Neural cell (in vitro differentiated cells): ENCODE results near the gene VPS13D. TPM values are rescaled to one million over a fixed set of nuclear protein-coding genes. Genes with fewer than 3 reads are reported as not detected.

Experiments used
- H2AFZ ChIP-seq: fragments of 200-600, 300-800 bp; sonication (generic), shearing (Covaris generic); 2 replicates; pipeline ENCODE4 v1.6.0; 2014; ENCODE audit warnings: low read depth, mild to moderate bottlenecking, antibody characterized with exemption, low read length, moderate library complexity
- H3F3A ChIP-seq: fragments of 200-600 bp; shearing (Covaris generic); 2 replicates; pipeline ENCODE4 v1.6.1; 2016; ENCODE audit warnings: mild to moderate bottlenecking, moderate library complexity, mixed read lengths, antibody characterized with exemption, low read length; ENCODE audit not compliant: insufficient read depth, poor library complexity, severe bottlenecking
- H3K27ac ChIP-seq: fragments of 200-600, 300-800 bp; sonication (generic), shearing (Covaris generic); 2 replicates; pipeline ENCODE4 v1.5.1; 2014; ENCODE audit warnings: mild to moderate bottlenecking, low read length, moderate library complexity
- H3K27me3 ChIP-seq: fragments of 300-800, 200-600 bp; sonication (generic), shearing (Covaris generic); 2 replicates; pipeline ENCODE4 v1.6.0; 2014; ENCODE audit warnings: mild to moderate bottlenecking, low read depth, low read length, moderate library complexity; ENCODE audit not compliant: insufficient read depth
- H3K36me3 ChIP-seq: fragments of 300-800, 200-600 bp; sonication (generic), shearing (Covaris generic); 2 replicates; pipeline ENCODE4 v1.5.1; 2014; ENCODE audit warnings: mild to moderate bottlenecking, antibody characterized with exemption, low read length, moderate library complexity; ENCODE audit not compliant: insufficient read depth
- H3K4me2 ChIP-seq: fragments of 300-800, 200-600 bp; sonication (generic), shearing (Covaris generic); 2 replicates; pipeline ENCODE4 v1.6.0; 2014; ENCODE audit warnings: mild to moderate bottlenecking, low read length
- H3K4me3 ChIP-seq: fragments of 300-800, 200-600 bp; sonication (generic), shearing (Covaris generic); 2 replicates; pipeline ENCODE4 v1.5.1; 2014; ENCODE audit warnings: mild to moderate bottlenecking, low read length, moderate library complexity
- H3K79me2 ChIP-seq: fragments of 200-600 bp; shearing (Covaris generic); replicated peaks from 2 replicates; pipeline ENCODE4 v1.6.0; 2014; ENCODE audit warnings: mild to moderate bottlenecking, low read length, moderate library complexity; ENCODE audit not compliant: insufficient read depth
- H3K9ac ChIP-seq: fragments of 300-800, 200-600 bp; sonication (generic), shearing (Covaris generic); 2 replicates; pipeline ENCODE4 v1.6.1; 2016; ENCODE audit warnings: mild to moderate bottlenecking, low read length, mixed read lengths
- H3K9me2 ChIP-seq: fragments of 200-600 bp; shearing (Covaris generic); 2 replicates; pipeline ENCODE4 v1.6.1; 2016; ENCODE audit warnings: mild to moderate bottlenecking, low read length, mixed read lengths; ENCODE audit not compliant: insufficient read depth
- H3K9me3 ChIP-seq: fragments of 200-600, 300-800 bp; sonication (generic), shearing (Covaris generic); 2 replicates; pipeline ENCODE4 v1.6.1; 2016; ENCODE audit warnings: mild to moderate bottlenecking, mixed run types, low read length, moderate library complexity, mixed read lengths
- H4K20me1 ChIP-seq: fragments of 200-600 bp; shearing (Covaris generic); 2 replicates; pipeline ENCODE4 v1.6.1; 2016; ENCODE audit warnings: mild to moderate bottlenecking, mixed run types; ENCODE audit not compliant: insufficient read depth
- CTCF ChIP-seq: fragments of 450-650 bp; IDR thresholded peaks from 2 replicates; pipeline ENCODE4 v1.5.1; 2014; ENCODE audit warnings: antibody characterized with exemption, mild to moderate bottlenecking, moderate library complexity; ENCODE audit not compliant: poor library complexity, severe bottlenecking
- EP300 ChIP-seq: fragments of 450-650 bp; conservative IDR thresholded peaks from 2 replicates; pipeline ENCODE4 v1.6.1; 2014; ENCODE audit warnings: antibody characterized with exemption, mild to moderate bottlenecking, moderate library complexity; ENCODE audit not compliant: poor library complexity, severe bottlenecking
- EZH2 ChIP-seq: fragments of 200-600, 300-800 bp; shearing (Covaris generic), sonication (generic); IDR thresholded peaks from 2 replicates; pipeline ENCODE4 v1.6.1; 2014; ENCODE audit warnings: antibody characterized with exemption, low read length, borderline replicate concordance, mild to moderate bottlenecking; ENCODE audit not compliant: insufficient read depth, poor library complexity, severe bottlenecking
- MXI1 ChIP-seq: fragments of 450-650 bp; conservative IDR thresholded peaks from 2 replicates; pipeline ENCODE4 v1.6.1; 2014; ENCODE audit warnings: antibody characterized with exemption, mild to moderate bottlenecking; ENCODE audit not compliant: poor library complexity, severe bottlenecking
- POLR2AphosphoS5 ChIP-seq: IDR thresholded peaks from 2 replicates; pipeline ENCODE4 v1.6.1; 2012
- RAD21 ChIP-seq: fragments of 450-650 bp; conservative IDR thresholded peaks from 2 replicates; pipeline ENCODE4 v1.6.1; 2014; ENCODE audit warnings: antibody characterized with exemption, mild to moderate bottlenecking, moderate library complexity
- REST ChIP-seq: IDR thresholded peaks from 2 replicates; pipeline ENCODE4 v1.6.1; 2012; ENCODE audit warnings: borderline replicate concordance
- SMC3 ChIP-seq: fragments of 450-650 bp; conservative IDR thresholded peaks from 2 replicates; pipeline ENCODE4 v1.6.1; 2014; ENCODE audit warnings: antibody characterized with exemption, mild to moderate bottlenecking, moderate library complexity; ENCODE audit not compliant: poor library complexity
- TAF1 ChIP-seq: IDR thresholded peaks from 2 replicates; pipeline ENCODE4 v1.6.1; 2012; ENCODE audit warnings: low read depth
- polyA plus RNA-seq: library from polyadenylated mRNA; depleted of rRNA; stranded (reverse); fragments of >200 nt; gene quantifications from 2 replicates; pipeline ENCODE4 v1.2.3, GENCODE V29; 2014

VPS13D gene
- polyA plus RNA-seq, 1 donor from 2014 or later = 24.5 TPM

GRCh38 chr1:12338017-12338416 lies 108.2 kb downstream of the VPS13D start:
- H4K20me1 ChIP-seq = no peaks in the 10 kb centered on the region
- no peak overlapping the region for H3K27ac ChIP-seq
- H3K4me2 ChIP-seq = no peak overlapping the region
- TF ChIP-seq CTCF = no peak
- H3K27me3 ChIP-seq = no peaks in the 10 kb centered on the region
- no peaks in the 10 kb centered on the region for H3F3A ChIP-seq
- no peak overlapping the region for H3K9ac ChIP-seq
- no peak overlapping the region for H2AFZ ChIP-seq
- H3K4me3 ChIP-seq = no peak overlapping the region
- H3K79me2 ChIP-seq = no peaks in the 10 kb centered on the region
- peaks cover 24% of the 10 kb centered on the region for H3K36me3 ChIP-seq
- no peaks in the 10 kb centered on the region for H3K9me2 ChIP-seq
- H3K9me3 ChIP-seq = no peaks in the 10 kb centered on the region

GRCh38 chr1:12338823-12339222 lies 109.0 kb downstream of the VPS13D start:
- TF ChIP-seq SMC3 (no peak), EP300 (no peak), TAF1 (no peak), RAD21 (no peak), POLR2AphosphoS5 (no peak), CTCF (no peak), EZH2 (no peak), REST (no peak), MXI1 (no peak)
- Histone ChIP-seq H3K9me3 (no peaks in the 10 kb centered on the region), H4K20me1 (no peaks in the 10 kb centered on the region), H3K4me2 (no peak overlapping the region), H3K9ac (no peak overlapping the region), H3K79me2 (no peaks in the 10 kb centered on the region), H3K27me3 (no peaks in the 10 kb centered on the region), H3K9me2 (no peaks in the 10 kb centered on the region), H3K36me3 (peaks cover 19% of the 10 kb centered on the region), H2AFZ (no peak overlapping the region), H3F3A (no peaks in the 10 kb centered on the region), H3K4me3 (no peak overlapping the region), H3K27ac (no peak overlapping the region)
